Vagina (tissue), 2 donors: ENCODE data around the gene MS4A4E.

ENCODE experiments used
- CTCF ChIP-seq, 3 experiments: fragments of 450-650 bp in 2 of 3; fragments of 200-600 bp in 1 of 3; sonication (generic) in 1 of 3; IDR thresholded peaks; one replicate each; pipeline ENCODE4 v1.5.1; 2017 to 2019; ENCODE audit warnings: antibody characterized with exemption in 3 of 3, mild to moderate bottlenecking in 2 of 3, moderate library complexity in 2 of 3
- POLR2A ChIP-seq, 2 donors: fragments of 450-650 bp; IDR thresholded peaks; one replicate each; pipeline ENCODE4 v1.6.1; 2017; ENCODE audit warnings: antibody characterized with exemption in 2 of 2, mild to moderate bottlenecking in 2 of 2, moderate library complexity in 2 of 2
- POLR2AphosphoS5 ChIP-seq, 2 donors: sonication (generic); formaldehyde crosslinking; IDR thresholded peaks; one replicate each; pipeline ENCODE4 v1.9.0; 2017; ENCODE audit warnings: antibody characterized with exemption in 2 of 2, mild to moderate bottlenecking in 2 of 2, low read depth in 1 of 2; ENCODE audit not compliant: insufficient read depth in 1 of 2

GRCh38 chr11:60170566-60170965 lies 72.4 kb downstream of the MS4A4E start:
- TF ChIP-seq CTCF (IDR thresholded peaks at IDR 0.05) (no peak), POLR2AphosphoS5 (IDR thresholded peaks at IDR 0.05; ENCODE audit: insufficient read depth in 1 of 2, low read depth in 1 of 2) (no peak), POLR2A (IDR thresholded peaks at IDR 0.05) (no peak)
